Neural cell (in vitro differentiated cells): ENCODE measurements around the gene CNR2.

Source experiments
- CTCF ChIP-seq: fragments of 450-650 bp; IDR thresholded peaks from 2 replicates; pipeline ENCODE4 v1.5.1; 2014; ENCODE audit warnings: antibody characterized with exemption, mild to moderate bottlenecking, moderate library complexity; ENCODE audit not compliant: poor library complexity, severe bottlenecking
- EP300 ChIP-seq: fragments of 450-650 bp; conservative IDR thresholded peaks from 2 replicates; pipeline ENCODE4 v1.6.1; 2014; ENCODE audit warnings: antibody characterized with exemption, mild to moderate bottlenecking, moderate library complexity; ENCODE audit not compliant: poor library complexity, severe bottlenecking
- EZH2 ChIP-seq: fragments of 200-600, 300-800 bp; shearing (Covaris generic), sonication (generic); IDR thresholded peaks from 2 replicates; pipeline ENCODE4 v1.6.1; 2014; ENCODE audit warnings: antibody characterized with exemption, low read length, borderline replicate concordance, mild to moderate bottlenecking; ENCODE audit not compliant: insufficient read depth, poor library complexity, severe bottlenecking
- POLR2AphosphoS5 ChIP-seq: IDR thresholded peaks from 2 replicates; pipeline ENCODE4 v1.6.1; 2012
- RAD21 ChIP-seq: fragments of 450-650 bp; conservative IDR thresholded peaks from 2 replicates; pipeline ENCODE4 v1.6.1; 2014; ENCODE audit warnings: antibody characterized with exemption, mild to moderate bottlenecking, moderate library complexity
- TAF1 ChIP-seq: IDR thresholded peaks from 2 replicates; pipeline ENCODE4 v1.6.1; 2012; ENCODE audit warnings: low read depth
- TF ChIP-seq, protein P1 (sequence below): IDR thresholded peaks from 2 replicates; pipeline ENCODE4 v1.6.1; 2012; ENCODE audit warnings: borderline replicate concordance

- TF ChIP-seq RAD21 = no peak
- TF ChIP-seq CTCF = no peak
- TF ChIP-seq EP300 = no peak
- no peak for TF ChIP-seq POLR2AphosphoS5
- TF ChIP-seq, protein P1, sequence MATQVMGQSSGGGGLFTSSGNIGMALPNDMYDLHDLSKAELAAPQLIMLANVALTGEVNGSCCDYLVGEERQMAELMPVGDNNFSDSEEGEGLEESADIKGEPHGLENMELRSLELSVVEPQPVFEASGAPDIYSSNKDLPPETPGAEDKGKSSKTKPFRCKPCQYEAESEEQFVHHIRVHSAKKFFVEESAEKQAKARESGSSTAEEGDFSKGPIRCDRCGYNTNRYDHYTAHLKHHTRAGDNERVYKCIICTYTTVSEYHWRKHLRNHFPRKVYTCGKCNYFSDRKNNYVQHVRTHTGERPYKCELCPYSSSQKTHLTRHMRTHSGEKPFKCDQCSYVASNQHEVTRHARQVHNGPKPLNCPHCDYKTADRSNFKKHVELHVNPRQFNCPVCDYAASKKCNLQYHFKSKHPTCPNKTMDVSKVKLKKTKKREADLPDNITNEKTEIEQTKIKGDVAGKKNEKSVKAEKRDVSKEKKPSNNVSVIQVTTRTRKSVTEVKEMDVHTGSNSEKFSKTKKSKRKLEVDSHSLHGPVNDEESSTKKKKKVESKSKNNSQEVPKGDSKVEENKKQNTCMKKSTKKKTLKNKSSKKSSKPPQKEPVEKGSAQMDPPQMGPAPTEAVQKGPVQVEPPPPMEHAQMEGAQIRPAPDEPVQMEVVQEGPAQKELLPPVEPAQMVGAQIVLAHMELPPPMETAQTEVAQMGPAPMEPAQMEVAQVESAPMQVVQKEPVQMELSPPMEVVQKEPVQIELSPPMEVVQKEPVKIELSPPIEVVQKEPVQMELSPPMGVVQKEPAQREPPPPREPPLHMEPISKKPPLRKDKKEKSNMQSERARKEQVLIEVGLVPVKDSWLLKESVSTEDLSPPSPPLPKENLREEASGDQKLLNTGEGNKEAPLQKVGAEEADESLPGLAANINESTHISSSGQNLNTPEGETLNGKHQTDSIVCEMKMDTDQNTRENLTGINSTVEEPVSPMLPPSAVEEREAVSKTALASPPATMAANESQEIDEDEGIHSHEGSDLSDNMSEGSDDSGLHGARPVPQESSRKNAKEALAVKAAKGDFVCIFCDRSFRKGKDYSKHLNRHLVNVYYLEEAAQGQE = no peak
- TF ChIP-seq EZH2 = no peak
- TF ChIP-seq TAF1 = no peak
These were observed 69.5 kb downstream of the CNR2 start for GRCh38 chr1:23843644-23844043.
